HG02678 (cell line): ENCODE data around the gene FAM3B.

Experiments
- ATAC-seq: cut with Tn5 transposase; IDR thresholded peaks from one replicate; pipeline ENCODE4 v1.9.1; 2021; ENCODE audit warnings: mild to moderate bottlenecking, moderate library complexity; ENCODE audit not compliant: unreplicated experiment

Gene FAM3B

GRCh38 chr21:41367945-41368734 lies 51.5 kb downstream of the FAM3B start:
- ATAC-seq, result peak; percentile 61

GRCh38 chr21:41368735-41369104 lies 52.1 kb downstream of the FAM3B start:
- ATAC-seq, result no peak

- no peak for ATAC-seq
Measured at GRCh38 chr21:41369105-41369919, 52.7 kb downstream of the FAM3B start.

GRCh38 chr21:41369920-41370839 lies 53.6 kb downstream of the FAM3B start:
- ATAC-seq, result no peak

GRCh38 chr21:41370840-41371684 lies 54.5 kb downstream of the FAM3B start:
- no peak for ATAC-seq

DNA sequence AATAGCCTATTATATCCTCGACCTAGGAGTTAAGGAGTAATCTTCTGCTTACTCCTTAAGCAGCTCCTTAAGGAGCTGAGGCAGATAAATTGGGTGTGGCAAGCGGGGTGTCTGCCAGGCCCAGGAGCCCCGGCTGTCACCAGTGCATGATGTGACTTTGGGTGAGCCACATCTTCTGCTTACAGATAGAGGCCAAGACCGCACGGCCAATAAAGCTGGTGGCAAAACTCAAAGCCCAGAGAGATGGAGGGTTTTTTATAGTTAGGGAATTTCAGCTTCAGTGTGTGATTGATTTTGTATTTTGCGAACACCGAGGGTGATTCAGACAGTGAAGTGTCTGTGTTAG lies 55.1 kb downstream of the FAM3B start:
- no peak for ATAC-seq

GRCh38 chr21:41373253-41373652 lies 56.7 kb downstream of the FAM3B start:
- ATAC-seq, result no peak

DNA sequence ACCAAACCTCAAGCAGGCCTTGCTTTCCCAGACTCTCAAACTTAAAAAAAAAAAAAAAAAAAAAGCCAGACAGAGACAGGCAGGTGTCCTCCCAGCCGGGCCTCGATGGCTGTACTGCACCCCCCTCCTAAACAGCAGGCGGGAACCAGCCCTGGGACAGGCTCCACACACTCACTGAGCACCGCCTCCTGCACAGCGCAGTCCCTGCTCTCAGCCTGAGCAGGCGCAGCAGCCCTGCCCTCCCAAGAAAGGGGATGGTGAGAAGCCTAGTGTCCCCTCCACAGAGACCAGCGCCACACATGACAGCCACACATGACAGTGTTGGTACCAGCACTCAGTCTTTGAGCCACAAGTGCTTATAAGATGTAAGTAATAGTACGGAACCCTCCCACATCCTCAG lies 57.2 kb downstream of the FAM3B start:
- no peak for ATAC-seq

DNA sequence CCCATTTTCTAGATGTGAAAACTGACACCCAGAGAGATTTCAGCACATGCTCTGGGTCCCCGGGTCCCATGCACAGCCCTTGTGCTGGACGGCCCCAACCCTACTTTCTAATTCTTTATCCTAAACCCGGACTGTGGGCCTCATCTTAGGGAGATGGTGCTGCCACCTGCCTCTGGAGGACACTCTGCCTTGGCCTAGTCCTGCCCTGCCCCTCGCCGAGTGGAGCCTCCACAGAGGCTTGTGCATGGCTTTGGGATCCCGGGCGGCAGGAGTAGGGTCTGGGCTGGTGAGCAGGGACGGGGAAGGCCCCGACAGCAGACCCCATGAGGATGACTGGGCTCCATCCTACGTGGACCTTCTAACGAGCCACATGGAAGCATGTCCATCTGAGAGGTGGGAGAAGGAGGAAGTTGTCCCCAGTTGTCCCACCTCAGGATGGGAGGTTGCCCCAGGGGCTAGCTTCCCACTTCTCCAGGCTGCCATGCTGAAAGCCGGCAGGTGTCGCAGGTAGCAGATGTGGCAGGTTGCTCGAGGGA lies 57.6 kb downstream of the FAM3B start:
- no peak for ATAC-seq

DNA sequence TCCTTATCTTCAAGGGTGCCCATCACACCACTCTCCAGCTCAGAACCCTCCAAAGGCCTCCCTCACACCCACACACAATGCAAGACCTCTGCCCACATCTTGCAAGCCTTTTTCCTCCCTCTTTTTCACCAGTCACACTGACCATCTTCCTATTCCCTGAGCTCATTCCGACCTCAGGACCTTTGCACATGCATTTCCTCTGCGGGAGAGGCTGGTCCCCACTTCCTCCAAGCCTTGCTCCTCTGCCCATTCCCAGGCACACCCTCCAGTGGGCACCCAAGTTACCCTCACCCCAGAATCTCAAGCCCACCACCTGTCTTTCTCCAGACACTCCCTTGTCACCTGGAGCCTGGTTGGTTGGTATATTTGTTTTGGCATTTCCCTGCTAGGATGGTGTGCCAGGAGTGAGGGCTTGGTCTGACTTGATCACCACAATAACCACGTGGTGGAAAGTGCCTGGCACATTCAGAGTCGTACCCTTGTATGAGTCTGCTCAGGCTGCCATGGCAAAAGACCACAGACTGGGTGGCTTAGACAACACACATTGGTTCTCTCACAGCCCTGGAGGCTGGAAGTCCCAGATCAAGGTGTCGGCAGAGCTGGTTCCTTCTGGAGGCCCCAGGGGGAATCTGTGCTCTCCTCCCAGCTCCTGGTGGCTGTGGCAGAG lies 58.4 kb downstream of the FAM3B start:
- no peak for ATAC-seq

GRCh38 chr21:41375875-41376274 lies 59.3 kb downstream of the FAM3B start:
- no peak for ATAC-seq

DNA sequence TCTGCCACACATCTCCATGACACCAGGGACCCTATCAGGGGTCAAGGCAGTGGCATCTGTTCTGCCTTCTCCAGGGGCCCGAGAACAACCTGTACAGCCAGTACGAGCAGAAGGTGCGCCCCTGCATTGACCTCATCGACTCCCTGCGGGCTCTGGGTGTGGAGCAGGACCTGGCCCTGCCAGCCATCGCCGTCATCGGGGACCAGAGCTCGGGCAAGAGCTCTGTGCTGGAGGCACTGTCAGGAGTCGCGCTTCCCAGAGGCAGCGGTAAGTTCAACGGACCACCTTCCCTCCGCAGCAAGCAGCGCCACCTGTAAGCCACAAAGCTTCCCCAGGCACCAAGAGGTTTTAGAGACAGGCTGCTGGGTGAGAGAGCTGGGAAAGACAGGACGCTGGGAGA lies 61.1 kb downstream of the FAM3B start:
- ATAC-seq, result no peak

DNA sequence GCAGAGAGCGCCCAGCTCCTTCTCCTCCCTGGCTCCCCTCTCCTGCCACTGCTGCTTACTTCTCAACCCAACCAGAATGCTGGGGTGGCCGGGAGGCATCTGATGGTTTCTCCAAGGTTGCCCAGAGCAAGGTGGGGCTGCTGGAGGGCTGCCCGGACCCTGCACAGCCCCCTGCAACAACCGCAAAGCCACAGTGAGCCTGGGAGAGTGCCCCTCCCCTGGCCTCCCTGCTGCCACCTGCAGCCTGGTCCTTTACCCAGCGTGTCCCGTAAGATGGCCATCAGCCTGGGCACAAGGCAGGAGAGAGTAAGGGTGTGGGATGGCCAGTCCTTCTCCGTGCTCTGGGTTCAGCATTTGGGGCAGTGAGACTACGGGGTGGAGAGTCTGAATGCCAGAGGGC lies 62.2 kb downstream of the FAM3B start:
- ATAC-seq, result no peak

DNA sequence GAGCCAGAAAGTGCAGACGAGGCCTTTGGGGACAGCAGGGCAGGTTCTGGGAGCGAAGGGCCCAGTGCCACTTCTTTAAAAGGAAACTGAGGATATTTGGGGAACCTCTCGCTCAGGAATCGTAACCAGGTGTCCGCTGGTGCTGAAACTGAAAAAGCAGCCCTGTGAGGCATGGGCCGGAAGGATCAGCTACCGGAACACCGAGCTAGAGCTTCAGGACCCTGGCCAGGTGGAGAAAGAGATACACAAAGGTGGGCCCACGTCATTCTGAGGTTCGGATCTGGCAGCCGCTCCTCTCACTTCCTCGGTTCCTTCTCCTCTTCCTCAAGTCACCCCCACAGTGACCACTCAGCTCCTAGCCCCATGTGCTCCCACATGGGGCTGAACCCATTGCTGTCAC lies 63.3 kb downstream of the FAM3B start:
- ATAC-seq, result no peak

- ATAC-seq, result no peak
Measured at GRCh38 chr21:41381731-41382130, 65.1 kb downstream of the FAM3B start.

GRCh38 chr21:41387042-41387819 lies 70.6 kb downstream of the FAM3B start:
- ATAC-seq, result no peak

DNA sequence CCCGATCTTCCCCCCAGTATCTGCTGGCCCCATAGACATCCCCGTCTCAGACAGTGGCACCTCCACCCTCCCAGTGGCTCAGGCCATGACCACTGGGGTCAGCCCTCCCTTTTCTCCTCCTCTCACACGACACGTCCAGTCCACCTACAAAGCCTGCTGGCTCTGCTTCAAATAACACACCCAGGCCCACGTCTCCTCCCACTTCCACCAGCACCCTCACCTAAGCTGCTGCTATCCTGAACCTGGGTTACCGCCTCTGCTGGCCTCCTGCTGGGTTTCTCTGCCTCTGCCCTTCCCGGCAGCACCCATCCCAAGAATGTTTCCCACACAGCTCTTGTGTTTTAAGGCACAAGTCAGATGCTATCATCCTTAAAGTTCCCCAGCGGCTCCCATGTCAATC lies 71.2 kb downstream of the FAM3B start:
- no peak for ATAC-seq

- no peak for ATAC-seq
Measured at GRCh38 chr21:41388259-41388658, 71.7 kb downstream of the FAM3B start.
